ENCODE results near the gene SLC17A8. TPM values are rescaled to one million over a fixed set of nuclear protein-coding genes. Genes with fewer than 3 reads are reported as not detected.

Gene SLC17A8
- total RNA-seq, 1 experiment from 2014 or later, result not detected

DNA sequence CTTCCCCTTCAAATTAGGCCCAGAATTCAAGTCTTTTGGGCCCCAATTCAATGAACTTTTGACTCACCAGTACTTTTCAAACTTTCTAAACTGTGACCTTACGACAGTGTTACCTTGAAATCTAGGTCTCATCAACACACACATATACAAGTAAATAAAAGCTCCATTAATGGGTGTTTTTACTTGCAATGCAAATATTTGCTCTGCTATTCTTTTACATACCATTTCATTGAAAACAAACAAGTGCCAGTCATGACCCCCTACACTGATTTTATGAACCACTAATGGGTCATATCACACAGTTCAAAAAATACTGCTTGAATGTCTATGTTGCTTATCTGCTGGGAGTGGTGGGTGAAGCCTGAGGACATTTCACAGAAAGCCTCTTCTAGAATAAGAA lies 107.7 kb downstream of the SLC17A8 start:
- Histone ChIP-seq H3K36me3 (ENCODE audit: control insufficient read depth, insufficient read depth, low read length) (no peaks in the 10 kb centered on the region), H3K27ac (ENCODE audit: low read length) (no peak overlapping the region), H3K9me3 (ENCODE audit: control insufficient read depth, insufficient read depth, low read depth, low read length) (no peaks in the 10 kb centered on the region), H3K4me3 (ENCODE audit: low read depth in 2 of 2, low read length in 2 of 2) (no peak overlapping the region), H3K27me3 (ENCODE audit: control insufficient read depth, insufficient read depth, low read length) (no peaks in the 10 kb centered on the region), H3K4me1 (ENCODE audit: control insufficient read depth, insufficient read depth, low read length) (no peaks in the 10 kb centered on the region)
- intact Hi-C loops (cut with micrococcal nuclease; ENCODE audit: unreplicated experiment), result no loop called here
- ATAC-seq, result no peak
- in situ Hi-C loops (cut with HindIII; ENCODE audit: low pct_unique_long_range_greater_than_20kb, low sequenced_read_pairs), result no loop called here
- CTCF ChIA-PET, result no interaction called here
- BruUV-seq (replicated peaks), result no TSS peak
- TF ChIP-seq, protein P1, sequence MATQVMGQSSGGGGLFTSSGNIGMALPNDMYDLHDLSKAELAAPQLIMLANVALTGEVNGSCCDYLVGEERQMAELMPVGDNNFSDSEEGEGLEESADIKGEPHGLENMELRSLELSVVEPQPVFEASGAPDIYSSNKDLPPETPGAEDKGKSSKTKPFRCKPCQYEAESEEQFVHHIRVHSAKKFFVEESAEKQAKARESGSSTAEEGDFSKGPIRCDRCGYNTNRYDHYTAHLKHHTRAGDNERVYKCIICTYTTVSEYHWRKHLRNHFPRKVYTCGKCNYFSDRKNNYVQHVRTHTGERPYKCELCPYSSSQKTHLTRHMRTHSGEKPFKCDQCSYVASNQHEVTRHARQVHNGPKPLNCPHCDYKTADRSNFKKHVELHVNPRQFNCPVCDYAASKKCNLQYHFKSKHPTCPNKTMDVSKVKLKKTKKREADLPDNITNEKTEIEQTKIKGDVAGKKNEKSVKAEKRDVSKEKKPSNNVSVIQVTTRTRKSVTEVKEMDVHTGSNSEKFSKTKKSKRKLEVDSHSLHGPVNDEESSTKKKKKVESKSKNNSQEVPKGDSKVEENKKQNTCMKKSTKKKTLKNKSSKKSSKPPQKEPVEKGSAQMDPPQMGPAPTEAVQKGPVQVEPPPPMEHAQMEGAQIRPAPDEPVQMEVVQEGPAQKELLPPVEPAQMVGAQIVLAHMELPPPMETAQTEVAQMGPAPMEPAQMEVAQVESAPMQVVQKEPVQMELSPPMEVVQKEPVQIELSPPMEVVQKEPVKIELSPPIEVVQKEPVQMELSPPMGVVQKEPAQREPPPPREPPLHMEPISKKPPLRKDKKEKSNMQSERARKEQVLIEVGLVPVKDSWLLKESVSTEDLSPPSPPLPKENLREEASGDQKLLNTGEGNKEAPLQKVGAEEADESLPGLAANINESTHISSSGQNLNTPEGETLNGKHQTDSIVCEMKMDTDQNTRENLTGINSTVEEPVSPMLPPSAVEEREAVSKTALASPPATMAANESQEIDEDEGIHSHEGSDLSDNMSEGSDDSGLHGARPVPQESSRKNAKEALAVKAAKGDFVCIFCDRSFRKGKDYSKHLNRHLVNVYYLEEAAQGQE (IDR thresholded peaks at IDR 0.05; ENCODE audit: insufficient read depth in 1 of 2, low read depth in 2 of 2, low read length in 1 of 2), result no peak
- TF ChIP-seq POLR2AphosphoS5 (IDR thresholded peaks at IDR 0.05; ENCODE audit: low read depth, low read length) (no peak), SIN3A (IDR thresholded peaks at IDR 0.05; ENCODE audit: borderline replicate concordance, insufficient read depth, low read depth, low read length) (no peak), TCF7L2 (IDR thresholded peaks at IDR 0.05; ENCODE audit: low read depth, low read length) (no peak)
- TF ChIP-seq, protein P2, sequence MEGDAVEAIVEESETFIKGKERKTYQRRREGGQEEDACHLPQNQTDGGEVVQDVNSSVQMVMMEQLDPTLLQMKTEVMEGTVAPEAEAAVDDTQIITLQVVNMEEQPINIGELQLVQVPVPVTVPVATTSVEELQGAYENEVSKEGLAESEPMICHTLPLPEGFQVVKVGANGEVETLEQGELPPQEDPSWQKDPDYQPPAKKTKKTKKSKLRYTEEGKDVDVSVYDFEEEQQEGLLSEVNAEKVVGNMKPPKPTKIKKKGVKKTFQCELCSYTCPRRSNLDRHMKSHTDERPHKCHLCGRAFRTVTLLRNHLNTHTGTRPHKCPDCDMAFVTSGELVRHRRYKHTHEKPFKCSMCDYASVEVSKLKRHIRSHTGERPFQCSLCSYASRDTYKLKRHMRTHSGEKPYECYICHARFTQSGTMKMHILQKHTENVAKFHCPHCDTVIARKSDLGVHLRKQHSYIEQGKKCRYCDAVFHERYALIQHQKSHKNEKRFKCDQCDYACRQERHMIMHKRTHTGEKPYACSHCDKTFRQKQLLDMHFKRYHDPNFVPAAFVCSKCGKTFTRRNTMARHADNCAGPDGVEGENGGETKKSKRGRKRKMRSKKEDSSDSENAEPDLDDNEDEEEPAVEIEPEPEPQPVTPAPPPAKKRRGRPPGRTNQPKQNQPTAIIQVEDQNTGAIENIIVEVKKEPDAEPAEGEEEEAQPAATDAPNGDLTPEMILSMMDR (IDR thresholded peaks at IDR 0.05), result no peak
- DNase-seq (ENCODE audit: low read depth, low spot score), result no peak
- POLR2A ChIA-PET, result no interaction called here

GRCh38 chr12:100468126-100468525 lies 111.3 kb downstream of the SLC17A8 start:
- ATAC-seq (no peak), DNase-seq (ENCODE audit: low read depth, low spot score) (no peak)
- no peaks in the 10 kb centered on the region for H3K4me1 ChIP-seq (ENCODE audit: control insufficient read depth, insufficient read depth, low read length)
- no peak overlapping the region for H3K4me3 ChIP-seq (ENCODE audit: low read depth in 2 of 2, low read length in 2 of 2)
- no peaks in the 10 kb centered on the region for H3K36me3 ChIP-seq (ENCODE audit: control insufficient read depth, insufficient read depth, low read length)
- H3K9me3 ChIP-seq (ENCODE audit: control insufficient read depth, insufficient read depth, low read depth, low read length), result no peaks in the 10 kb centered on the region
- TF ChIP-seq, protein P1 (IDR thresholded peaks at IDR 0.05; ENCODE audit: insufficient read depth in 1 of 2, low read depth in 2 of 2, low read length in 1 of 2), result no peak
- TF ChIP-seq POLR2AphosphoS5 (IDR thresholded peaks at IDR 0.05; ENCODE audit: low read depth, low read length), result no peak
- TF ChIP-seq SIN3A (IDR thresholded peaks at IDR 0.05; ENCODE audit: borderline replicate concordance, insufficient read depth, low read depth, low read length), result no peak
- TF ChIP-seq, protein P2 (IDR thresholded peaks at IDR 0.05), result no peak
- no TSS peak for BruUV-seq (replicated peaks)
- no peaks in the 10 kb centered on the region for H3K27me3 ChIP-seq (ENCODE audit: control insufficient read depth, insufficient read depth, low read length)
- ChIA-PET CTCF (no interaction called here), POLR2A (no interaction called here)
- in situ Hi-C loops (cut with HindIII; ENCODE audit: low pct_unique_long_range_greater_than_20kb, low sequenced_read_pairs) (no loop called here), intact Hi-C loops (cut with micrococcal nuclease; ENCODE audit: unreplicated experiment) (no loop called here)
- no peak overlapping the region for H3K27ac ChIP-seq (ENCODE audit: low read length)

Other genes starting within 250 kb of the SLC17A8 start
- 32.2 TPM for gene BLTP3B, start 214.2 kb upstream of the SLC17A8 start, total RNA-seq (2021; ENCODE audit: unreplicated experiment)
- 21.2 TPM for gene ACTR6, start 156.3 kb upstream of the SLC17A8 start, total RNA-seq (2021; ENCODE audit: unreplicated experiment)
- 2.6 TPM for gene DEPDC4, start 90.0 kb upstream of the SLC17A8 start, total RNA-seq (2021; ENCODE audit: unreplicated experiment)
- gene SCYL2, start 89.9 kb upstream of the SLC17A8 start, total RNA-seq (2021; ENCODE audit: unreplicated experiment), result 45.3 TPM
- gene NR1H4, start 116.8 kb downstream of the SLC17A8 start, total RNA-seq (2021; ENCODE audit: unreplicated experiment), result not detected
- 47.4 TPM for gene GAS2L3, start 216.6 kb downstream of the SLC17A8 start, total RNA-seq (2021; ENCODE audit: unreplicated experiment)